ENCODE results near the gene ZNF749. TPM values are rescaled to one million over a fixed set of nuclear protein-coding genes. Genes with fewer than 3 reads are reported as not detected.
"Not testable (repeated sequence)": the region's sequence is repeated elsewhere in the genome, so short reads cannot be mapped to it uniquely, and the experiment has no call there.

ZNF749 gene
- total RNA-seq, 1 experiment from 2014 or later: 20.9 TPM

DNA sequence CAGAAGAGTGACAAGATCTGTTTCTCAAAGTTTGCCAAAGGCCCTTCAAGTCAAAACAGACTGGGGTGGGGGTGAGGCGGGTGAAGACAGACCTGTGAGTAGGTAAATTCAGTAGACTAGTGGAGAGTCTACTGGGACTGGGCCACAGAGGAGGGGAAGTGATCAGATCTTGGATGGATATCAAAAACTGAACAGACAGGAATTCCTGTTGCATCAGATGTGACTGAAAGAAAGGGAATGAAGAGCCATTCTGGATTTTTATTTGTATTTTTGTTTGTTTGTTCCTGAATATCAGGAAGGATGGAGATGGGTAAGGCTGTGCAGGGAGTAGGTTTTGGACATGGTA lies 53.1 kb downstream of the ZNF749 start:
- H3K4me1 ChIP-seq (ENCODE audit: low read length); H3K9me2 ChIP-seq (replicated peaks; ENCODE audit: insufficient read depth, low read length); H3K79me2 ChIP-seq (ENCODE audit: low read length); DNase-seq; H3K27me3 ChIP-seq (ENCODE audit: low read length); H4K20me1 ChIP-seq (ENCODE audit: insufficient read depth, low read depth, low read length); H2AFZ ChIP-seq (ENCODE audit: low read length); H3K27ac ChIP-seq (ENCODE audit: low read length): not testable (repeated sequence)
- peak overlapping the region; percentile 55 for H3K4me3 ChIP-seq (ENCODE audit: low read length)
- peak overlapping the region; percentile 66 for H3K4me2 ChIP-seq (ENCODE audit: low read depth, low read length, poor library complexity, severe bottlenecking)
- peaks cover 15% of the 10 kb centered on the region for H3K36me3 ChIP-seq (ENCODE audit: insufficient read depth, low read length)
- peaks cover 34% of the 10 kb centered on the region for H3K9me3 ChIP-seq (ENCODE audit: low read length)
- H3K9ac ChIP-seq (ENCODE audit: low read length): peak overlapping the region; percentile 39; the same call in 1 of the 2 replicates

Small RNAs within 50 kb of the gene (small RNA-seq; reads per million reads assigned to genes)
- not detected for gene VN1R107P

Other genes starting within 250 kb of the ZNF749 start
- 30.0 and 81.8 TPM in 2 replicates for gene ZNF264, start 243.8 kb upstream of the ZNF749 start, total RNA-seq (2014; rRNA removed; shearing (Covaris generic); ENCODE audit: low replicate concordance)
- 2.8 and 6.1 TPM in 2 replicates for gene AURKC, start 204.3 kb upstream of the ZNF749 start, total RNA-seq (2014; rRNA removed; shearing (Covaris generic); ENCODE audit: low replicate concordance)
- gene ZNF805, start 194.7 kb upstream of the ZNF749 start, total RNA-seq (2014; rRNA removed; shearing (Covaris generic); ENCODE audit: low replicate concordance): 20.5 and 23.6 TPM in 2 replicates
- gene ZNF460, start 154.8 kb upstream of the ZNF749 start, total RNA-seq (2014; rRNA removed; shearing (Covaris generic); ENCODE audit: low replicate concordance): 95.1 and 113 TPM in 2 replicates
- gene ZNF543, start 114.9 kb upstream of the ZNF749 start, total RNA-seq (2014; rRNA removed; shearing (Covaris generic); ENCODE audit: low replicate concordance): 19.8 and 21.6 TPM in 2 replicates
- gene ZNF304, start 84.1 kb upstream of the ZNF749 start, total RNA-seq (2014; rRNA removed; shearing (Covaris generic); ENCODE audit: low replicate concordance): 6.9 and 10.0 TPM in 2 replicates
- gene TRAPPC2B, start 71.8 kb upstream of the ZNF749 start, total RNA-seq (2014; rRNA removed; shearing (Covaris generic); ENCODE audit: low replicate concordance): 19.5 and 30.0 TPM in 2 replicates
- 3.1 and 6.5 TPM in 2 replicates for gene ZNF547, start 71.8 kb upstream of the ZNF749 start, total RNA-seq (2014; rRNA removed; shearing (Covaris generic); ENCODE audit: low replicate concordance)
- 37.3 and 40.4 TPM in 2 replicates for gene ZNF548, start 45.5 kb upstream of the ZNF749 start, total RNA-seq (2014; rRNA removed; shearing (Covaris generic); ENCODE audit: low replicate concordance)
- gene ZNF17, start 24.2 kb upstream of the ZNF749 start, total RNA-seq (2014; rRNA removed; shearing (Covaris generic); ENCODE audit: low replicate concordance): 17.0 and 19.2 TPM in 2 replicates
- not detected in 2 replicates for gene VN1R1, start 21.8 kb downstream of the ZNF749 start, total RNA-seq (2014; rRNA removed; shearing (Covaris generic); ENCODE audit: low replicate concordance)
- 0.45 and 4.6 TPM in 2 replicates for gene ZNF772, start 42.2 kb downstream of the ZNF749 start, total RNA-seq (2014; rRNA removed; shearing (Covaris generic); ENCODE audit: low replicate concordance)
- gene ZNF419, start 52.4 kb downstream of the ZNF749 start, total RNA-seq (2014; rRNA removed; shearing (Covaris generic); ENCODE audit: low replicate concordance): 4.2 and 5.1 TPM in 2 replicates
- 19.4 and 25.2 TPM in 2 replicates for gene ZNF773, start 64.6 kb downstream of the ZNF749 start, total RNA-seq (2014; rRNA removed; shearing (Covaris generic); ENCODE audit: low replicate concordance)
- 6.7 and 9.8 TPM in 2 replicates for gene ZNF549, start 92.0 kb downstream of the ZNF749 start, total RNA-seq (2014; rRNA removed; shearing (Covaris generic); ENCODE audit: low replicate concordance)
- 5.5 and 5.7 TPM in 2 replicates for gene ZNF550, start 124.5 kb downstream of the ZNF749 start, total RNA-seq (2014; rRNA removed; shearing (Covaris generic); ENCODE audit: low replicate concordance)
- 3.1 and 4.6 TPM in 2 replicates for gene ZNF416, start 143.6 kb downstream of the ZNF749 start, total RNA-seq (2014; rRNA removed; shearing (Covaris generic); ENCODE audit: low replicate concordance)
- 0.11 TPM in 2 replicates for gene ZIK1, start 148.8 kb downstream of the ZNF749 start, total RNA-seq (2014; rRNA removed; shearing (Covaris generic); ENCODE audit: low replicate concordance)
- 5.2 and 7.7 TPM in 2 replicates for gene ZNF530, start 164.6 kb downstream of the ZNF749 start, total RNA-seq (2014; rRNA removed; shearing (Covaris generic); ENCODE audit: low replicate concordance)
- 13.7 and 23.4 TPM in 2 replicates for gene ZNF134, start 178.9 kb downstream of the ZNF749 start, total RNA-seq (2014; rRNA removed; shearing (Covaris generic); ENCODE audit: low replicate concordance)
- 21.8 and 22.2 TPM in 2 replicates for gene ZNF211, start 197.8 kb downstream of the ZNF749 start, total RNA-seq (2014; rRNA removed; shearing (Covaris generic); ENCODE audit: low replicate concordance)
- gene ZSCAN4, start 233.6 kb downstream of the ZNF749 start, total RNA-seq (2014; rRNA removed; shearing (Covaris generic); ENCODE audit: low replicate concordance): not detected in 2 replicates
- gene ZNF551, start 246.7 kb downstream of the ZNF749 start, total RNA-seq (2014; rRNA removed; shearing (Covaris generic); ENCODE audit: low replicate concordance): 17.0 and 20.9 TPM in 2 replicates

Data from Karpas-422 (cell line).